Osteocyte (in vitro differentiated cells): ENCODE data around the gene PROP1. TPM values are rescaled to one million over a fixed set of nuclear protein-coding genes. Genes with fewer than 3 reads are reported as not detected.
"Not testable (repeated sequence)": the region's sequence is repeated elsewhere in the genome, so short reads cannot be mapped to it uniquely, and the experiment has no call there.

ENCODE experiments used
- DNase-seq: peaks from one replicate; pipeline ENCODE4 v3.0.0; 2021; ENCODE audit warnings: mixed read lengths; ENCODE audit not compliant: unreplicated experiment; ENCODE audit errors: extremely low spot score
- H3K27ac Mint-ChIP-seq: one replicate; pipeline ENCODE4 v1.8.0; 2021; ENCODE audit warnings: mild to moderate bottlenecking, mixed read lengths; ENCODE audit not compliant: unreplicated experiment
- H3K27me3 Mint-ChIP-seq: one replicate; pipeline ENCODE4 v1.8.0; 2021; ENCODE audit warnings: mixed read lengths; ENCODE audit not compliant: unreplicated experiment
- H3K36me3 Mint-ChIP-seq: one replicate; pipeline ENCODE4 v1.8.0; 2021; ENCODE audit warnings: mixed read lengths; ENCODE audit not compliant: unreplicated experiment
- H3K4me1 Mint-ChIP-seq: one replicate; pipeline ENCODE4 v1.8.0; 2021; ENCODE audit warnings: mixed read lengths; ENCODE audit not compliant: unreplicated experiment
- H3K4me3 Mint-ChIP-seq: one replicate; pipeline ENCODE4 v1.8.0; 2021; ENCODE audit warnings: mild to moderate bottlenecking, moderate library complexity, mixed read lengths; ENCODE audit not compliant: unreplicated experiment
- H3K9me3 Mint-ChIP-seq: one replicate; pipeline ENCODE4 v1.8.0; 2021; ENCODE audit warnings: mixed read lengths; ENCODE audit not compliant: unreplicated experiment
- long read RNA-seq: library from polyadenylated mRNA; unstranded; transcript quantifications from one replicate; pipeline ENCODE4 v2.0.0, GENCODE V29; 2021
- total RNA-seq: library from RNA; stranded (reverse); gene quantifications from 2 replicates; pipeline ENCODE4 v1.2.1, GENCODE V29; 2021
- TF ChIP-seq, protein P1 (sequence below): fragments of 200-600 bp; sonication (generic); IDR thresholded peaks from 2 replicates; pipeline ENCODE4 v1.5.0; 2021; ENCODE audit warnings: antibody characterized with exemption, mild to moderate bottlenecking, moderate library complexity

Gene PROP1
- not detected in 2 replicates for total RNA-seq
- long read RNA-seq, result 0 reads

- TF ChIP-seq, protein P1, sequence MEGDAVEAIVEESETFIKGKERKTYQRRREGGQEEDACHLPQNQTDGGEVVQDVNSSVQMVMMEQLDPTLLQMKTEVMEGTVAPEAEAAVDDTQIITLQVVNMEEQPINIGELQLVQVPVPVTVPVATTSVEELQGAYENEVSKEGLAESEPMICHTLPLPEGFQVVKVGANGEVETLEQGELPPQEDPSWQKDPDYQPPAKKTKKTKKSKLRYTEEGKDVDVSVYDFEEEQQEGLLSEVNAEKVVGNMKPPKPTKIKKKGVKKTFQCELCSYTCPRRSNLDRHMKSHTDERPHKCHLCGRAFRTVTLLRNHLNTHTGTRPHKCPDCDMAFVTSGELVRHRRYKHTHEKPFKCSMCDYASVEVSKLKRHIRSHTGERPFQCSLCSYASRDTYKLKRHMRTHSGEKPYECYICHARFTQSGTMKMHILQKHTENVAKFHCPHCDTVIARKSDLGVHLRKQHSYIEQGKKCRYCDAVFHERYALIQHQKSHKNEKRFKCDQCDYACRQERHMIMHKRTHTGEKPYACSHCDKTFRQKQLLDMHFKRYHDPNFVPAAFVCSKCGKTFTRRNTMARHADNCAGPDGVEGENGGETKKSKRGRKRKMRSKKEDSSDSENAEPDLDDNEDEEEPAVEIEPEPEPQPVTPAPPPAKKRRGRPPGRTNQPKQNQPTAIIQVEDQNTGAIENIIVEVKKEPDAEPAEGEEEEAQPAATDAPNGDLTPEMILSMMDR, result no peak
- no peak within 1 kb of the TSS for H3K4me3 Mint-ChIP-seq
- DNase-seq, result peak; percentile 83
- no peak within 1 kb of the TSS for H3K27ac Mint-ChIP-seq
- no peaks in the 10 kb centered on the region for H3K9me3 Mint-ChIP-seq
- H3K36me3 Mint-ChIP-seq, result no peaks in the 10 kb centered on the region
- H3K27me3 Mint-ChIP-seq, result peaks cover 6% of the 10 kb centered on the region
- no peaks in the 10 kb centered on the region for H3K4me1 Mint-ChIP-seq
Measured at GRCh38 chr5:177995691-177996595, at the start of gene PROP1. Gene PROP1, minus strand, starts transcription at chr5:177996242. Its CDS starts 309 bp downstream, at chr5:177995933.

DNA sequence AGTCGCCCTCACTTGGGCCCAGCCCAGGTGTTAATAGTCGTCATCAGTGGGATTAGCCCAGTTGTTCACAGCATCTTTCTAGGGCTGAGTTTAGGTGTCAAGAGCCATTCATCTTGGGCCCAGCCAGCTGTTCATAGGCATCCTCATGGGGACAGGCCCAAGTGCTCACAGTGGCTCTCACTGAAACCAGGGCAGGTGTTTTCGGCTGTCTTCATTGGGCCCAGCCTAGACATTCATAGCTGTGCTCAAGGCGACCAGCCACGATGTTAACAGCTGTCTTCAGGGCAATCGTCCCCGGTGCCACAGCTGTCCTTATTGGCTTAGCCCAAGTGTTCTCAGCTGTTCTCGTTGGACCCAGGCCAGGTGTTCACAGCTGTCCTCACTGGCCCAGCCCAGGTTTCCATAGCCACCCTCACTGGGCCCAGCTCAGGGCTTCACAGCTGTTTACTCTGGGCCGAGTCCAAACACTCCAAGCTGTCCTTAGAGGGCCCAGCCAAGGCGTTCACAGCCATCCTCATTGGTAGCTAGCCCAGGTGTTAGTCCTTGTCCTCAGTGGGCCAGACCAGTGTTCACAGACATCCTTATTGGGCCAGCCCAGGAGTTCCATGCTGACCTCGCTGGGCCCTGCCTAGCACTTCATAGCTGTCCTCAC, 23.5 kb upstream of the PROP1 start:
- H3K4me3 Mint-ChIP-seq, H3K27me3 Mint-ChIP-seq, H3K4me1 Mint-ChIP-seq, H3K36me3 Mint-ChIP-seq, H3K27ac Mint-ChIP-seq, H3K9me3 Mint-ChIP-seq: not testable (repeated sequence)
- peak; percentile 8 for DNase-seq

- DNase-seq, H3K9me3 Mint-ChIP-seq, H3K27ac Mint-ChIP-seq, H3K27me3 Mint-ChIP-seq, H3K4me3 Mint-ChIP-seq, H3K36me3 Mint-ChIP-seq, H3K4me1 Mint-ChIP-seq: not testable (repeated sequence)
Measured at GRCh38 chr5:178012758-178013157, 16.7 kb upstream of the PROP1 start.

DNA sequence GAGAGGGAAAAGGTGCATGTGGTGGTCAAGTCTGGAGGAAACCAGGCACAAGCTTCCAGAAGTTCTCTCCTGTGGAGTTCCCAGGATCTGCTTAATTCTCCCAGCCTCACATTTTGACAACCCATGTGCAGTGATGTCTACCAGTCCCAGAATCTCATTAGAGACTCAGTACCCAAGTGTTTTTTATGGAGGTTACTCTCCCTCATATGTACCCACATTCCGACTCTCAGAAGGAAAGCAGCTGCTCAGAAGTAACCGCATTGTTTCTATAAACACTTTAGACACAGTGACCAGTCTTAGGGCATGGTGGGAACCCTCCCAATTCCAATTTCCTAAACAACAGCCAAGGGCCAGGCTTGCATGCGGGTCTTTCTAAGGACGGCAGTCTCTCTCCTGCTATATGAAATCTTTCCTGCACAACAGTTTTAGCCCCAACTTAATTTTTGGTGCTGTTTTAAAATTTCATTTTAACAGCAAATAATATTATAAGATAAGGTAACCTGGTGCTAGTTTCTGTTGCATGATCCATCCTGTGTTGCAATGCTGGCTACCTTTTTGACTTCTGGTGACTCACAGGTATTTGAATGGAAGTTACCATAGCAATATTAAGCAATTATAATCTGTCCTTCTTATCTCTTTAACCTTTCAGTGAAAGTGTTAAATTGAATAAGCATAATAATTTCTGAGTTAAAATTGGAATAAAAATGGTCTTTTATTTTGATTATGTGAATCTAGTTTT, 15.9 kb upstream of the PROP1 start:
- not testable (repeated sequence) for DNase-seq, H3K4me3 Mint-ChIP-seq, H3K36me3 Mint-ChIP-seq, H3K9me3 Mint-ChIP-seq, H3K4me1 Mint-ChIP-seq, H3K27me3 Mint-ChIP-seq, H3K27ac Mint-ChIP-seq

- not testable (repeated sequence) for H3K4me1 Mint-ChIP-seq, H3K9me3 Mint-ChIP-seq, H3K4me3 Mint-ChIP-seq
Measured at GRCh38 chr5:178007272-178007671, 11.2 kb upstream of the PROP1 start.

GRCh38 chr5:178006536-178007231, 10.6 kb upstream of the PROP1 start:
- H3K4me3 Mint-ChIP-seq, result peak overlapping the region; percentile 29
- not testable (repeated sequence) for H3K27me3 Mint-ChIP-seq, H3K27ac Mint-ChIP-seq, H3K9me3 Mint-ChIP-seq, H3K36me3 Mint-ChIP-seq, H3K4me1 Mint-ChIP-seq
- DNase-seq, result peak; percentile 73

More at GRCh38 chr5:178007272-178007671, 11.2 kb upstream of the PROP1 start:
- H3K27me3 Mint-ChIP-seq, DNase-seq, H3K27ac Mint-ChIP-seq, H3K36me3 Mint-ChIP-seq: not testable (repeated sequence)

DNA sequence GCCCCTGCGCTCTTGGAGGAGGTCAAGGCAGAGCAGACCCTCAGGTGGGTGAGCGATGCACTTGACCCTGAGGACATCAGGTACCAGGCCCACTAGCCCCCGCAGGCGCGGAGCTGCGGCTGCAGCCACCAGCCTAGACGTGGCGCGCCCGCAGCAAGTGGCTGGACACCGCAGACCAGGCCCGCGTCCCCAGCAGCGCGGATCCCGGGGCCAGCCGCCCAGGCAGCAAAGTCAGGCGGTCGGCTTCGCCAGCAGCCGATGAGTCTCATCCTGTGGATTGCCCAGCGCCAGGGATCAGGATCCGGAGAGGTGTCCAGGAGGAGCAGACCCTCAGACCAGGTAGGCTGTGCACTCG, 10.1 kb upstream of the PROP1 start:
- H3K27me3 Mint-ChIP-seq, H3K4me1 Mint-ChIP-seq, H3K36me3 Mint-ChIP-seq, DNase-seq, H3K27ac Mint-ChIP-seq, H3K9me3 Mint-ChIP-seq, H3K4me3 Mint-ChIP-seq: not testable (repeated sequence)
